A549 (cell line): Measurements from ENCODE around the gene TTC21B.

ENCODE experiments used
- CEBPB ChIP-seq, 2 experiments: fragments of >200 bp in 1 of 2; sonication (Bioruptor Twin) in 1 of 2; formaldehyde crosslinking in 1 of 2; IDR thresholded peaks; 2 replicates each; pipeline ENCODE4 v1.6.1; 2012 to 2016
- ESRRA ChIP-seq: fragments of 150-350 bp; IDR thresholded peaks from 2 replicates; pipeline ENCODE4 v1.6.1; 2014; ENCODE audit warnings: mild to moderate bottlenecking, low read length, borderline replicate concordance
- FOSL2 ChIP-seq, 2 experiments: fragments of 450-650 bp in 1 of 2; fragments of >200 bp in 1 of 2; sonication (Bioruptor Twin) in 1 of 2; formaldehyde crosslinking; IDR thresholded peaks; 2 replicates each; pipeline versions ENCODE4 v1.5.0 to v1.6.1; 2016 to 2020; ENCODE audit warnings: mild to moderate bottlenecking in 1 of 2, moderate library complexity in 1 of 2
- HOXA7 ChIP-seq: fragments of 250-450 bp; sonication (Bioruptor Pico); IDR thresholded peaks from 2 replicates; pipeline ENCODE4 v1.5.0; 2020; ENCODE audit warnings: mild to moderate bottlenecking, moderate library complexity
- KDM1A ChIP-seq: fragments of 200-600 bp; sonication (generic); IDR thresholded peaks from 2 replicates; pipeline ENCODE4 v1.6.1; 2016; ENCODE audit warnings: low read depth, mild to moderate bottlenecking
- NFE2L2 ChIP-seq: fragments of 150-350 bp; conservative IDR thresholded peaks from 2 replicates; pipeline ENCODE4 v1.6.1; 2014; ENCODE audit warnings: low read length
- POLR2A ChIP-seq: IDR thresholded peaks from 2 replicates; pipeline ENCODE4 v1.6.1; 2012; ENCODE audit warnings: mild to moderate bottlenecking, low read length
- RFX5 ChIP-seq: fragments of 450-650 bp; IDR thresholded peaks from 2 replicates; pipeline ENCODE4 v1.7.1; 2014; ENCODE audit warnings: antibody characterized with exemption, mild to moderate bottlenecking, moderate library complexity
- ZFP36 ChIP-seq: fragments of 450-650 bp; IDR thresholded peaks from 2 replicates; pipeline ENCODE4 v1.6.1; 2014; ENCODE audit warnings: borderline replicate concordance; ENCODE audit not compliant: partially characterized antibody
- ZSCAN20 ChIP-seq: fragments of 250-450 bp; sonication (Bioruptor Pico); IDR thresholded peaks from 2 replicates; pipeline ENCODE4 v1.8.0; 2022; ENCODE audit warnings: mild to moderate bottlenecking, moderate library complexity
- TF ChIP-seq, protein P1 (sequence below): fragments of 150-350 bp; IDR thresholded peaks from 2 replicates; pipeline ENCODE4 v1.6.1; 2014; ENCODE audit warnings: low read depth, mild to moderate bottlenecking, low read length
- TF ChIP-seq, protein P2 (sequence below): fragments of >200 bp; sonication (Bioruptor Twin); formaldehyde crosslinking; IDR thresholded peaks from 3 replicates; pipeline ENCODE4 v1.5.1; 2016
- TF ChIP-seq, protein P3 (sequence below): fragments of 200-600 bp; sonication (generic); IDR thresholded peaks from 2 replicates; pipeline ENCODE4 v1.6.1; 2016; ENCODE audit warnings: antibody characterized with exemption, mild to moderate bottlenecking, moderate library complexity

DNA sequence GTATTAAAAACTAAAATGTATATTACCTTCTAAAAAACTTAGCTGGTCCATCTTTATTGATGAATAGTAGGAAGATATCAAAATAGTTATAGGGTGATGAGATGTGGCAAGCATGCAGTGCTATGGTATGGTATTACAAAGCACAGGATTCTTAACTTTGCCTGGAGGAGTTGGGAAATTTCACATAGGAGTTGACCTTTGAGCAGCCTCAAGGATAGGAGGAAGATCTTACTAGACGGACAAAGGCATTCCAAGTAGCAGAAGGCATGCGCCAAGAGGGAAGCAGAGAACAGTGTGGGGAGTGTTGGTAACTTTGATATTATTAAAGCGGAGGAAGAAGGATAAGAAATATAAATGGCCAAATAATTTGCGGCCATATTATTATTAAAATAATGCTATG lies 60.0 kb downstream of the TTC21B start:
- TF ChIP-seq CEBPB (IDR thresholded peaks at IDR 0.05) = no peak
- no peak for TF ChIP-seq POLR2A
- TF ChIP-seq ESRRA = no peak
- TF ChIP-seq, protein P1, sequence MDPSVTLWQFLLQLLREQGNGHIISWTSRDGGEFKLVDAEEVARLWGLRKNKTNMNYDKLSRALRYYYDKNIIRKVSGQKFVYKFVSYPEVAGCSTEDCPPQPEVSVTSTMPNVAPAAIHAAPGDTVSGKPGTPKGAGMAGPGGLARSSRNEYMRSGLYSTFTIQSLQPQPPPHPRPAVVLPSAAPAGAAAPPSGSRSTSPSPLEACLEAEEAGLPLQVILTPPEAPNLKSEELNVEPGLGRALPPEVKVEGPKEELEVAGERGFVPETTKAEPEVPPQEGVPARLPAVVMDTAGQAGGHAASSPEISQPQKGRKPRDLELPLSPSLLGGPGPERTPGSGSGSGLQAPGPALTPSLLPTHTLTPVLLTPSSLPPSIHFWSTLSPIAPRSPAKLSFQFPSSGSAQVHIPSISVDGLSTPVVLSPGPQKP = no peak
- TF ChIP-seq, protein P2, sequence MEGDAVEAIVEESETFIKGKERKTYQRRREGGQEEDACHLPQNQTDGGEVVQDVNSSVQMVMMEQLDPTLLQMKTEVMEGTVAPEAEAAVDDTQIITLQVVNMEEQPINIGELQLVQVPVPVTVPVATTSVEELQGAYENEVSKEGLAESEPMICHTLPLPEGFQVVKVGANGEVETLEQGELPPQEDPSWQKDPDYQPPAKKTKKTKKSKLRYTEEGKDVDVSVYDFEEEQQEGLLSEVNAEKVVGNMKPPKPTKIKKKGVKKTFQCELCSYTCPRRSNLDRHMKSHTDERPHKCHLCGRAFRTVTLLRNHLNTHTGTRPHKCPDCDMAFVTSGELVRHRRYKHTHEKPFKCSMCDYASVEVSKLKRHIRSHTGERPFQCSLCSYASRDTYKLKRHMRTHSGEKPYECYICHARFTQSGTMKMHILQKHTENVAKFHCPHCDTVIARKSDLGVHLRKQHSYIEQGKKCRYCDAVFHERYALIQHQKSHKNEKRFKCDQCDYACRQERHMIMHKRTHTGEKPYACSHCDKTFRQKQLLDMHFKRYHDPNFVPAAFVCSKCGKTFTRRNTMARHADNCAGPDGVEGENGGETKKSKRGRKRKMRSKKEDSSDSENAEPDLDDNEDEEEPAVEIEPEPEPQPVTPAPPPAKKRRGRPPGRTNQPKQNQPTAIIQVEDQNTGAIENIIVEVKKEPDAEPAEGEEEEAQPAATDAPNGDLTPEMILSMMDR = no peak
- TF ChIP-seq ZFP36 = no peak
- TF ChIP-seq NFE2L2 = no peak
- no peak for TF ChIP-seq RFX5
- TF ChIP-seq FOSL2 (IDR thresholded peaks at IDR 0.05) = no peak
- TF ChIP-seq FOSL2 (CRISPR knock-in tag; IDR thresholded peaks at IDR 0.05) = no peak
- TF ChIP-seq ZSCAN20 (CRISPR knock-in tag) = no peak
- no peak for TF ChIP-seq HOXA7 (CRISPR knock-in tag)
- no peak for TF ChIP-seq KDM1A
- TF ChIP-seq, protein P3, sequence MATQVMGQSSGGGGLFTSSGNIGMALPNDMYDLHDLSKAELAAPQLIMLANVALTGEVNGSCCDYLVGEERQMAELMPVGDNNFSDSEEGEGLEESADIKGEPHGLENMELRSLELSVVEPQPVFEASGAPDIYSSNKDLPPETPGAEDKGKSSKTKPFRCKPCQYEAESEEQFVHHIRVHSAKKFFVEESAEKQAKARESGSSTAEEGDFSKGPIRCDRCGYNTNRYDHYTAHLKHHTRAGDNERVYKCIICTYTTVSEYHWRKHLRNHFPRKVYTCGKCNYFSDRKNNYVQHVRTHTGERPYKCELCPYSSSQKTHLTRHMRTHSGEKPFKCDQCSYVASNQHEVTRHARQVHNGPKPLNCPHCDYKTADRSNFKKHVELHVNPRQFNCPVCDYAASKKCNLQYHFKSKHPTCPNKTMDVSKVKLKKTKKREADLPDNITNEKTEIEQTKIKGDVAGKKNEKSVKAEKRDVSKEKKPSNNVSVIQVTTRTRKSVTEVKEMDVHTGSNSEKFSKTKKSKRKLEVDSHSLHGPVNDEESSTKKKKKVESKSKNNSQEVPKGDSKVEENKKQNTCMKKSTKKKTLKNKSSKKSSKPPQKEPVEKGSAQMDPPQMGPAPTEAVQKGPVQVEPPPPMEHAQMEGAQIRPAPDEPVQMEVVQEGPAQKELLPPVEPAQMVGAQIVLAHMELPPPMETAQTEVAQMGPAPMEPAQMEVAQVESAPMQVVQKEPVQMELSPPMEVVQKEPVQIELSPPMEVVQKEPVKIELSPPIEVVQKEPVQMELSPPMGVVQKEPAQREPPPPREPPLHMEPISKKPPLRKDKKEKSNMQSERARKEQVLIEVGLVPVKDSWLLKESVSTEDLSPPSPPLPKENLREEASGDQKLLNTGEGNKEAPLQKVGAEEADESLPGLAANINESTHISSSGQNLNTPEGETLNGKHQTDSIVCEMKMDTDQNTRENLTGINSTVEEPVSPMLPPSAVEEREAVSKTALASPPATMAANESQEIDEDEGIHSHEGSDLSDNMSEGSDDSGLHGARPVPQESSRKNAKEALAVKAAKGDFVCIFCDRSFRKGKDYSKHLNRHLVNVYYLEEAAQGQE = no peak
